Measurements from ENCODE around the gene BASP1. TPM values are rescaled to one million over a fixed set of nuclear protein-coding genes. Genes with fewer than 3 reads are reported as not detected.

BASP1 gene
- total and polyA plus RNA-seq, 10 of the 15 experiments (the other 5 are each of a cell fraction or from before 2014, with no cell fraction given): 27.3 to 190 (median 102) TPM

DNA sequence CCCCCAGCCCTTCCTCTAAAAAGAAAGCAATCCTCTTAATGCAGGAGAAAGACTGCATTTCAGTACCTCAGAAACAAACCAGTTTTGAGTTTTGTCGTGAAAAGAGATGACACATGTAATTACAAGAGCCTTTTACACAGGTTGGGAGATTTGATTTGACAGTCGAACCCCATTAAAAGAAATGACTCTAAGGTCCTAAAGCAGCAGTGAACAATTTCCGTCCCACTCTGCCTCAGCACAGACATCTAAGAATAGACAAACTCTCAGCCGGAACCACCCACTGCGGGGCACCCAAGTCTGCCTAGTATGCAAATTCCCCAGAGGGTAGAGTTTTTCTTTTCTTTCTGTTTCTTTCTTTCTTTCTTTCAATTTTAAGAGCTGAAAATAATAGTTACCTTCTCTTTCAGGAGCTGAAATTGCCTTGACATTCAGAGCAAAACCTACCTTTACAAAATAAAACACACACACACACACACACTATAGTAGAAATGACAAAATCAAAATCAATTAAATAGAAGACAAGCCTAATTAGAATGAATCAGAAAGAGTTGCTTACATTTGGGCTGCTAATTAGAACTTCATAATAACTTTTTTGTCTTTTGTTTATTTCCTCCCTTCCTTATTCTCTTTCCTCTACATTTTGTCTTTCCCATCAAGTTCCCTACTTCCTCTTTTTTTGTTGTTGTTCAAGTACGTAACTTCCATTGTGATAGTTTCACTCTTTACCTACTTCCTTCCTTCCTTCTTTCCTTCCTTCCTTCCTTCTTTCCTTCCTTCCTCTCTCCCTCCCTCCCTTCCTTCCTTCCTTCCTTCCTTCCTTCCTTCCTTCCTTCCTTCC is 65.1 kb downstream of the BASP1 start (continued):
- TF ChIP-seq ETV6 (conservative IDR thresholded peaks at IDR 0.05 in 1 of 2, IDR thresholded peaks at IDR 0.05 in 1 of 2; ENCODE audit: borderline replicate concordance in 1 of 2, low read depth in 1 of 2): peak in 1 of 2 experiments; percentile 99; a peak in 2 of 4 replicates
- TF ChIP-seq ASH2L (IDR thresholded peaks at IDR 0.05; ENCODE audit: borderline replicate concordance, low read depth): 0 out of 2 replicates have a peak, but pooled peaks have one; percentile 49
- TF ChIP-seq IKZF2 (IDR thresholded peaks at IDR 0.05): peak; percentile 68 to 72
- TF ChIP-seq STAT3 (IDR thresholded peaks at IDR 0.05; ENCODE audit: low read depth, low read length): no peak
- TF ChIP-seq SMAD5 (IDR thresholded peaks at IDR 0.05; ENCODE audit: low read depth): no peak
- TF ChIP-seq, protein P1, sequence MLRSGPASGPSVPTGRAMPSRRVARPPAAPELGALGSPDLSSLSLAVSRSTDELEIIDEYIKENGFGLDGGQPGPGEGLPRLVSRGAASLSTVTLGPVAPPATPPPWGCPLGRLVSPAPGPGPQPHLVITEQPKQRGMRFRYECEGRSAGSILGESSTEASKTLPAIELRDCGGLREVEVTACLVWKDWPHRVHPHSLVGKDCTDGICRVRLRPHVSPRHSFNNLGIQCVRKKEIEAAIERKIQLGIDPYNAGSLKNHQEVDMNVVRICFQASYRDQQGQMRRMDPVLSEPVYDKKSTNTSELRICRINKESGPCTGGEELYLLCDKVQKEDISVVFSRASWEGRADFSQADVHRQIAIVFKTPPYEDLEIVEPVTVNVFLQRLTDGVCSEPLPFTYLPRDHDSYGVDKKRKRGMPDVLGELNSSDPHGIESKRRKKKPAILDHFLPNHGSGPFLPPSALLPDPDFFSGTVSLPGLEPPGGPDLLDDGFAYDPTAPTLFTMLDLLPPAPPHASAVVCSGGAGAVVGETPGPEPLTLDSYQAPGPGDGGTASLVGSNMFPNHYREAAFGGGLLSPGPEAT (IDR thresholded peaks at IDR 0.05; ENCODE audit: low read depth): peak; percentile 79
- no peak for TF ChIP-seq CBX3 (IDR thresholded peaks at IDR 0.05; ENCODE audit: borderline replicate concordance, low read depth)
- TF ChIP-seq, protein P2, sequence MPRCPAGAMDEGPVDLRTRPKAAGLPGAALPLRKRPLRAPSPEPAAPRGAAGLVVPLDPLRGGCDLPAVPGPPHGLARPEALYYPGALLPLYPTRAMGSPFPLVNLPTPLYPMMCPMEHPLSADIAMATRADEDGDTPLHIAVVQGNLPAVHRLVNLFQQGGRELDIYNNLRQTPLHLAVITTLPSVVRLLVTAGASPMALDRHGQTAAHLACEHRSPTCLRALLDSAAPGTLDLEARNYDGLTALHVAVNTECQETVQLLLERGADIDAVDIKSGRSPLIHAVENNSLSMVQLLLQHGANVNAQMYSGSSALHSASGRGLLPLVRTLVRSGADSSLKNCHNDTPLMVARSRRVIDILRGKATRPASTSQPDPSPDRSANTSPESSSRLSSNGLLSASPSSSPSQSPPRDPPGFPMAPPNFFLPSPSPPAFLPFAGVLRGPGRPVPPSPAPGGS (IDR thresholded peaks at IDR 0.05; ENCODE audit: borderline replicate concordance, insufficient read depth, low read depth, low read length, poor library complexity, severe bottlenecking): peak; percentile 77
- no peak for TF ChIP-seq TCF3 (IDR thresholded peaks at IDR 0.05; ENCODE audit: borderline replicate concordance, insufficient read depth, low read depth, low read length)
- TF ChIP-seq, protein P3, sequence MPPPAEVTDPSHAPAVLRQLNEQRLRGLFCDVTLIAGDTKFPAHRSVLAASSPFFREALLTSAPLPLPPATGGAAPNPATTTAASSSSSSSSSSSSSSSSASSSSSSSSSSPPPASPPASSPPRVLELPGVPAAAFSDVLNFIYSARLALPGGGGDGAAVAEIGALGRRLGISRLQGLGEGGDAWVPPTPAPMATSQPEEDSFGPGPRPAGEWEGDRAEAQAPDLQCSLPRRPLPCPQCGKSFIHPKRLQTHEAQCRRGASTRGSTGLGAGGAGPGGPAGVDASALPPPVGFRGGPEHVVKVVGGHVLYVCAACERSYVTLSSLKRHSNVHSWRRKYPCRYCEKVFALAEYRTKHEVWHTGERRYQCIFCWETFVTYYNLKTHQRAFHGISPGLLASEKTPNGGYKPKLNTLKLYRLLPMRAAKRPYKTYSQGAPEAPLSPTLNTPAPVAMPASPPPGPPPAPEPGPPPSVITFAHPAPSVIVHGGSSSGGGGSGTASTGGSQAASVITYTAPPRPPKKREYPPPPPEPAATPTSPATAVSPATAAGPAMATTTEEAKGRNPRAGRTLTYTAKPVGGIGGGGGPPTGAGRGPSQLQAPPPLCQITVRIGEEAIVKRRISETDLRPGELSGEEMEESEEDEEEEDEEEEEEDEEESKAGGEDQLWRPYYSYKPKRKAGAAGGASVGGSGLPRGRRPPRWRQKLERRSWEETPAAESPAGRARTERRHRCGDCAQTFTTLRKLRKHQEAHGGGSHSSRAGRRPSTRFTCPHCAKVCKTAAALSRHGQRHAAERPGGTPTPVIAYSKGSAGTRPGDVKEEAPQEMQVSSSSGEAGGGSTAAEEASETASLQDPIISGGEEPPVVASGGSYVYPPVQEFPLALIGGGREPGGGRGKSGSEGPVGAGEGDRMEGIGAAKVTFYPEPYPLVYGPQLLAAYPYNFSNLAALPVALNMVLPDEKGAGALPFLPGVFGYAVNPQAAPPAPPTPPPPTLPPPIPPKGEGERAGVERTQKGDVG (CRISPR knock-in tag; IDR thresholded peaks at IDR 0.05): no peak
- peak; percentile 94 for TF ChIP-seq NFIC (IDR thresholded peaks at IDR 0.05; ENCODE audit: low read depth, low read length)
- TF ChIP-seq CREM (IDR thresholded peaks at IDR 0.05; ENCODE audit: low read depth): peak; percentile 81
- TF ChIP-seq BCL11A (IDR thresholded peaks at IDR 0.05; ENCODE audit: low read depth, low read length): peak; percentile 76; the same call in 1 of the 2 replicates
- TF ChIP-seq, protein P4, sequence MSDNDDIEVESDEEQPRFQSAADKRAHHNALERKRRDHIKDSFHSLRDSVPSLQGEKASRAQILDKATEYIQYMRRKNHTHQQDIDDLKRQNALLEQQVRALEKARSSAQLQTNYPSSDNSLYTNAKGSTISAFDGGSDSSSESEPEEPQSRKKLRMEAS (IDR thresholded peaks at IDR 0.05; ENCODE audit: low read depth, low read length): no peak
- TF ChIP-seq IKZF1 (conservative IDR thresholded peaks at IDR 0.05): peak; percentile 80
- TF ChIP-seq NR2F1 (conservative IDR thresholded peaks at IDR 0.05): no peak
- TF ChIP-seq HCFC1 (IDR thresholded peaks at IDR 0.05; ENCODE audit: low read length): no peak
- no peak for TF ChIP-seq SUZ12 (IDR thresholded peaks at IDR 0.05; ENCODE audit: unreplicated experiment)
- TF ChIP-seq SPI1 (IDR thresholded peaks at IDR 0.05; ENCODE audit: borderline replicate concordance, insufficient read depth, low read depth, low read length): peak; percentile 69; the same call in 1 of the 2 replicates
